HepG2 (cell line): ENCODE data around the gene MAGI1. TPM values are rescaled to one million over a fixed set of nuclear protein-coding genes. Genes with fewer than 3 reads are reported as not detected.

Experiments used
- ATAC-seq: fragments of 200-7000 bp; cut with Tn5 transposase; 3 replicates; pipeline ENCODE4 v1.9.1; 2020; ENCODE audit warnings: mild to moderate bottlenecking, moderate library complexity
- BruUV-seq: library from RNA; stranded (reverse); fragments of 400-500 nt; replicated peaks from 2 replicates; lab custom pipeline; 2021; lab: Mats Ljungman, UMichigan
- CTCF ChIA-PET: fragments of 300-600 bp; formaldehyde crosslinking; extraction: SDS; loops from one replicate; lab custom pipeline; 2021; ENCODE audit warnings: low total read pairs, inconsistent platforms, low intra/inter-chr PET ratio; lab: Yijun Ruan, JAX
- POLR2A ChIA-PET: fragments of 350-600 bp; sonication (Branson Sonifier 250); formaldehyde crosslinking; loops from one replicate; lab custom pipeline; 2020; ENCODE audit warnings: antibody characterized with exemption, inconsistent platforms; lab: Yijun Ruan, JAX
- DNase-seq: peaks from one replicate; pipeline ENCODE4 v3.0.0-alpha.2; 2015; ENCODE audit warnings: low spot score
- FAIRE-seq: peaks from 3 replicates; lab custom pipeline; 2011; peaks lifted over from hg19 to GRCh38; lab: Jason Lieb, UNC
- H2AFZ ChIP-seq: one replicate; pipeline ENCODE4 v1.6.1; 2011; ENCODE audit warnings: low read length, inconsistent platforms
- H3K27ac ChIP-seq: fragments of 300-600 bp; 3 replicates; pipeline ENCODE4 v1.8.0; 2011; ENCODE audit warnings: mixed run types, mild to moderate bottlenecking, mixed read lengths, low read length, inconsistent platforms; ENCODE audit not compliant: insufficient read depth; ENCODE audit errors: extremely low read length
- H3K27me3 ChIP-seq, 2 experiments: fragments of 200-600 bp in 1 of 2; 2 replicates in 1 of 2; 3 replicates in 1 of 2; pipeline versions ENCODE4 v1.6.0 to v1.8.0; 2011; ENCODE audit warnings: low read length in 2 of 2, mild to moderate bottlenecking in 2 of 2, moderate library complexity in 2 of 2, inconsistent platforms in 1 of 2; ENCODE audit not compliant: insufficient read depth in 2 of 2, control insufficient read depth in 1 of 2
- H3K36me3 ChIP-seq, 2 experiments: fragments of 200-600 bp in 1 of 2; replicated peaks in 1 of 2; 2 replicates in 1 of 2; 3 replicates in 1 of 2; pipeline versions ENCODE4 v1.5.1 to v1.8.0; 2011; ENCODE audit warnings: low read length in 2 of 2, inconsistent platforms in 1 of 2; ENCODE audit not compliant: insufficient read depth in 2 of 2, control insufficient read depth in 1 of 2
- H3K4me1 ChIP-seq: 2 replicates; pipeline ENCODE4 v1.5.1; 2012; ENCODE audit warnings: low read length, inconsistent platforms; ENCODE audit not compliant: insufficient read depth
- H3K4me2 ChIP-seq: 2 replicates; pipeline ENCODE4 v1.6.0; 2011; ENCODE audit warnings: low read depth, low read length, inconsistent platforms
- H3K4me3 ChIP-seq, 3 experiments: fragments of 200-600 bp in 1 of 3; sonication (generic), shearing (Covaris generic) in 1 of 3; replicated peaks in 1 of 3; 2 replicates each; pipeline ENCODE4 v1.5.1; 2011 to 2016; ENCODE audit warnings: low read length in 3 of 3, inconsistent platforms in 2 of 3, low read depth in 2 of 3, mild to moderate bottlenecking in 2 of 3, control low read depth in 1 of 3, mixed read lengths in 1 of 3; ENCODE audit not compliant: insufficient read depth in 1 of 3
- H3K79me2 ChIP-seq: one replicate; pipeline ENCODE4 v1.6.1; 2011; ENCODE audit warnings: low read length, inconsistent platforms; ENCODE audit not compliant: insufficient read depth
- H3K9ac ChIP-seq: 2 replicates; pipeline ENCODE4 v1.6.0; 2011; ENCODE audit warnings: mild to moderate bottlenecking, low read depth, low read length, inconsistent platforms; ENCODE audit not compliant: insufficient read depth
- H3K9me3 ChIP-seq: 2 replicates; pipeline ENCODE4 v1.5.1; 2012; ENCODE audit warnings: mild to moderate bottlenecking, low read length
- H4K20me1 ChIP-seq: 2 replicates; pipeline ENCODE4 v1.6.0; 2011; ENCODE audit warnings: inconsistent platforms, mild to moderate bottlenecking, low read length, moderate library complexity; ENCODE audit not compliant: insufficient read depth
- HOXA7 ChIP-seq: sonication (generic); formaldehyde crosslinking; IDR thresholded peaks from 2 replicates; pipeline ENCODE4 v1.8.1; 2022; ENCODE audit warnings: mild to moderate bottlenecking, missing genetic modification reagents, moderate library complexity
- NCOR1 ChIP-seq: fragments of 200-600 bp; sonication (generic); IDR thresholded peaks from 2 replicates; pipeline ENCODE4 v1.7.0; 2017; ENCODE audit warnings: antibody characterized with exemption, low read length, borderline replicate concordance
- ZBTB38 ChIP-seq: sonication (generic); formaldehyde crosslinking; IDR thresholded peaks from 2 replicates; pipeline ENCODE4 v1.5.1; 2020; ENCODE audit warnings: mild to moderate bottlenecking, missing genetic modification reagents
- ZBTB8A ChIP-seq: sonication (generic); formaldehyde crosslinking; IDR thresholded peaks from 2 replicates; pipeline ENCODE4 v1.4.0; 2020; ENCODE audit warnings: mild to moderate bottlenecking, low read depth, missing genetic modification reagents, borderline replicate concordance
- ZHX1 ChIP-seq: sonication (generic); formaldehyde crosslinking; IDR thresholded peaks from 2 replicates; pipeline ENCODE4 v1.8.1; 2022; ENCODE audit warnings: low read depth, mild to moderate bottlenecking, missing genetic modification reagents
- ZNF615 ChIP-seq: sonication (generic); formaldehyde crosslinking; IDR thresholded peaks from 2 replicates; pipeline ENCODE4 v1.5.0; 2020; ENCODE audit warnings: mild to moderate bottlenecking, missing genetic modification reagents, borderline replicate concordance
- WGBS: methylation state at CpG from one replicate; pipeline ENCODE4 v1.1.6; 2017; ENCODE audit warnings: low lambda C conversion rate; 5-methylcytosine and 5-hydroxymethylcytosine counted together
- in situ Hi-C: cut with HindIII; loops from 2 replicates; pipeline ENCODE4 v1.10.0; 2017; ENCODE audit warnings: low pct_unique_long_range_greater_than_20kb; ENCODE audit not compliant: extremely low pct_ligation_motif_present
- intact Hi-C: fragments of 100-400 bp; cut with micrococcal nuclease; formaldehyde crosslinking; loops from one replicate; pipeline ENCODE4 v1.10.0; 2022; ENCODE audit not compliant: unreplicated experiment
- polyA plus RNA-seq, 8 experiments: library from polyadenylated mRNA; depleted of rRNA in 3 of 8; stranded (reverse) in 7 of 8; unstranded in 1 of 8; fragments of >200 nt; fragmentation: Illumina TruSeq in 4 of 8; extraction: Trizol in 4 of 8; gene quantifications; 2 replicates each; pipeline versions ENCODE4 v1.2.1 to v1.2.3, GENCODE V29; 2011 to 2016; ENCODE audit warnings: low read depth in 4 of 8, missing spikeins in 1 of 8, mixed read lengths in 1 of 8; ENCODE audit not compliant: insufficient read depth in 1 of 8
- total RNA-seq, 5 experiments: library from RNA; depleted of rRNA; stranded (reverse); fragments of >200 nt; fragmentation: Illumina TruSeq; extraction: Trizol; gene quantifications; 2 replicates each; pipeline ENCODE4 v1.2.3, GENCODE V29; 2016; ENCODE audit warnings: low read depth in 1 of 5
- TF ChIP-seq, protein P1 (sequence below): sonication (generic); formaldehyde crosslinking; IDR thresholded peaks from 2 replicates; pipeline ENCODE4 v1.8.0; 2022; ENCODE audit warnings: mild to moderate bottlenecking, missing genetic modification reagents; ENCODE audit not compliant: insufficient replicate concordance

Gene MAGI1
- total and polyA plus RNA-seq, 2 of the 13 experiments (the other 11 are each of a cell fraction or from before 2014, with no cell fraction given): 22.2 to 26.0 TPM

DNA sequence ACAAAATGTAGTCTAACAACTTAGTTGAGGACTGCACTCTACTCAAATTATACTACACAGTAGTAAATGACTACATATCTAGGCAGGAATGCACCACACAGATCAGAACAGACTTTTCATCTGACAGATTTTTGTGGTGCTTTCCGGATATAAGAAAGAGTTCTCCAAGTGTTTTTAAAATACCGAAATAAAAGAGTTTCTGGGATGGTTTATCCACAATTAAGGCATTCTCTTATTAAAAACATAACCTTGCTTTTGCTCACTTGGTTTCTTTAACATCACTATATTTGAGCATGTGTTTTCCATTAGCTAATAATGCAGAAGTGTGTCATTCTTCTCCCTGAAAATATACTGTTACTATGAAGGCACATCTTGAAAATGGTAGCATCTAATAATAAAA lies 132.9 kb downstream of the MAGI1 start:
- no peaks in the 10 kb centered on the region for H3K9me3 ChIP-seq
- H3K79me2 ChIP-seq: peaks cover 75% of the 10 kb centered on the region
- TF ChIP-seq NCOR1 (no peak), ZNF615 (CRISPR knock-in tag) (no peak), ZBTB8A (no peak), ZBTB38 (CRISPR knock-in tag) (no peak), ZHX1 (CRISPR knock-in tag) (no peak), HOXA7 (no peak)
- TF ChIP-seq, protein P1, sequence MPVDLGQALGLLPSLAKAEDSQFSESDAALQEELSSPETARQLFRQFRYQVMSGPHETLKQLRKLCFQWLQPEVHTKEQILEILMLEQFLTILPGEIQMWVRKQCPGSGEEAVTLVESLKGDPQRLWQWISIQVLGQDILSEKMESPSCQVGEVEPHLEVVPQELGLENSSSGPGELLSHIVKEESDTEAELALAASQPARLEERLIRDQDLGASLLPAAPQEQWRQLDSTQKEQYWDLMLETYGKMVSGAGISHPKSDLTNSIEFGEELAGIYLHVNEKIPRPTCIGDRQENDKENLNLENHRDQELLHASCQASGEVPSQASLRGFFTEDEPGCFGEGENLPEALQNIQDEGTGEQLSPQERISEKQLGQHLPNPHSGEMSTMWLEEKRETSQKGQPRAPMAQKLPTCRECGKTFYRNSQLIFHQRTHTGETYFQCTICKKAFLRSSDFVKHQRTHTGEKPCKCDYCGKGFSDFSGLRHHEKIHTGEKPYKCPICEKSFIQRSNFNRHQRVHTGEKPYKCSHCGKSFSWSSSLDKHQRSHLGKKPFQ (CRISPR knock-in tag): no peak
- H3K4me3 ChIP-seq: no peak overlapping the region
- H2AFZ ChIP-seq: no peak overlapping the region
- H3K9ac ChIP-seq: no peak overlapping the region
- no peak overlapping the region for H3K4me2 ChIP-seq
- in situ Hi-C loops: no loop called here
- WGBS: 97% methylated on average over 2 of the region's 2 CpGs
- FAIRE-seq: no peak
- ChIA-PET POLR2A (no interaction called here), CTCF (no interaction called here)
- intact Hi-C loops: no loop called here
- H3K36me3 ChIP-seq: no peaks in the 10 kb centered on the region
- H3K27me3 ChIP-seq: no peaks in the 10 kb centered on the region
- peaks cover 11% of the 10 kb centered on the region; the same call in 1 of the 2 replicates for H4K20me1 ChIP-seq
- no peak for ATAC-seq
- no peak overlapping the region for H3K27ac ChIP-seq
- peaks cover 22% of the 10 kb centered on the region for H3K4me1 ChIP-seq
- no peak for DNase-seq
- BruUV-seq: no TSS peak
